Kidney epithelial cell (primary cell): ENCODE results near the gene DRAXIN. TPM values are rescaled to one million over a fixed set of nuclear protein-coding genes. Genes with fewer than 3 reads are reported as not detected.
A peak's percentile ranks its signal among the peaks of the same experiment; 100 is the strongest.

Source experiments
- DNase-seq: peaks from one replicate; pipeline ENCODE4 v3.0.0-alpha.2; 2010; ENCODE audit warnings: low read depth
- H3K27me3 ChIP-seq: 2 replicates; pipeline ENCODE4 v1.6.0; 2011; ENCODE audit warnings: low read length; ENCODE audit not compliant: control insufficient read depth, insufficient read depth
- H3K36me3 ChIP-seq: 2 replicates; pipeline ENCODE4 v1.5.1; 2011; ENCODE audit warnings: low read length; ENCODE audit not compliant: control insufficient read depth, insufficient read depth
- H3K4me3 ChIP-seq: 2 replicates; pipeline ENCODE4 v1.5.1; 2011; ENCODE audit warnings: low read depth, mild to moderate bottlenecking, control low read depth, low read length
- CTCF ChIP-seq: IDR thresholded peaks from 2 replicates; pipeline ENCODE4 v1.5.1; 2011; ENCODE audit warnings: mild to moderate bottlenecking, moderate library complexity, low read length, control low read depth, inconsistent platforms; ENCODE audit not compliant: insufficient read depth, poor library complexity, severe bottlenecking
- total RNA-seq: library from RNA; depleted of rRNA; stranded (reverse); fragments of >200 nt; gene quantifications from 2 replicates; pipeline ENCODE4 v1.2.3, GENCODE V29; 2015

The DRAXIN gene
- total RNA-seq, 1 donor from 2014 or later = 2.8 TPM

- TF ChIP-seq CTCF = no peak
- Histone ChIP-seq H3K27me3 (peaks cover 38% of the 10 kb centered on the region), H3K4me3 (no peak overlapping the region), H3K36me3 (no peaks in the 10 kb centered on the region)
- no peak for DNase-seq
Observed at GRCh38 chr1:11711490-11711889, 20.0 kb downstream of the DRAXIN start.

GRCh38 chr1:11712285-11712684, 20.8 kb downstream of the DRAXIN start:
- Histone ChIP-seq H3K27me3 (peaks cover 36% of the 10 kb centered on the region), H3K36me3 (no peaks in the 10 kb centered on the region), H3K4me3 (no peak overlapping the region)
- DNase-seq = no peak
- TF ChIP-seq CTCF = no peak

GRCh38 chr1:11713095-11713494, 21.6 kb downstream of the DRAXIN start:
- no peak for TF ChIP-seq CTCF
- Histone ChIP-seq H3K36me3 (no peaks in the 10 kb centered on the region), H3K27me3 (peaks cover 27% of the 10 kb centered on the region), H3K4me3 (no peak overlapping the region)
- no peak for DNase-seq

- no peak for TF ChIP-seq CTCF
- Histone ChIP-seq H3K36me3 (no peaks in the 10 kb centered on the region), H3K27me3 (peaks cover 28% of the 10 kb centered on the region), H3K4me3 (no peak overlapping the region)
- DNase-seq = no peak
Observed at GRCh38 chr1:11714831-11715575, 23.5 kb downstream of the DRAXIN start.

GRCh38 chr1:11719313-11720032, 28.0 kb downstream of the DRAXIN start:
- Histone ChIP-seq H3K4me3 (peak overlapping the region; percentile 1), H3K27me3 (peaks cover 20% of the 10 kb centered on the region), H3K36me3 (no peaks in the 10 kb centered on the region)
- DNase-seq = no peak
- peak; percentile 98 for TF ChIP-seq CTCF
